Erythroblast (primary cell): ENCODE data around the gene PARP4.
"Not testable (repeated sequence)": the region's sequence is repeated elsewhere in the genome, so short reads cannot be mapped to it uniquely, and the experiment has no call there.

Experiments used
- DNase-seq, 2 experiments: peaks; one replicate each; lab custom pipeline; 2025; lab: John Stamatoyannopoulos, UW
- GATA1 ChIP-seq: IDR thresholded peaks from 2 replicates; pipeline ENCODE4 v1.6.1; 2011; ENCODE audit warnings: low read depth, mild to moderate bottlenecking, control low read depth, low read length, moderate library complexity
- POLR2A ChIP-seq: IDR thresholded peaks from 2 replicates; pipeline ENCODE4 v1.6.1; 2011; ENCODE audit warnings: mild to moderate bottlenecking, low read length

The PARP4 gene

DNA sequence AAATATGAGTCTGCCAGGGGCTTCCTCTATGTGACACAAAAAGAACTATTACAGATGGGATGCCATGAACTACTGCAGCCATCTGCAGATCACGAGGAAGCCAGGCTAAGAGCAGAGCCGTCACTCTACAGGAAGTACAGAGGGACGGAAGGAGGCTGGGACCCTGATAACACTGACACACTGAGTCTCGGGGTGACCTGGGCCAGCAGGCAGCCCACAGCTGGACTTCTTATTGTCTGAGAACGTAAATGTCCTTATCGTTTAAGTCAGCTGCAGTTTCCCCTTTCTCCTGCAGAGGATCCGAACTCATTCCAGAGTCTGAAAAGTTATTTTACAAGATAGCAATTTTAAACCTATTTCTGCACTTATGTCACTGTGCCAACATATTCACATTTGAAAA, 20.7 kb downstream of the PARP4 start:
- no peak for DNase-seq
- no peak for TF ChIP-seq GATA1
- no peak for TF ChIP-seq POLR2A

DNA sequence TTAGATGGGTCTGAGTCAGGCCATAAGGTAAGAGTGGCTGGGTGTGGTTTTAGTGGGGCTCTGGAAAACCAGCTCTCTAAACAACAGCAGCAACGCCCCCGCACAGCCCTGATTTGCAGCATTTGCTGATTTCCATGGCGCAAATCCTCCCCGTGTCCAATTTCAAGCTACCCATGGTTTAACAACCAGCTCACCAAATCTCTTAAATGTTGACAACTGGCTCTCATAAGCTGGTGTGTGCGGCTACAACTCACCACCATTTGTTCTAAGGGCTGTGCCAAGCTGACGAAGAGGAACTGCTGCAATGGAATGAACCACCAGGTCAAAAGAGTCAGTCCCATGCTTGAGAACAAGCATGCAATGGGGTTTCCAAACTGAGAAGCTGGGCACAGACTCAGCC, 22.9 kb downstream of the PARP4 start:
- DNase-seq: no peak
- TF ChIP-seq GATA1 (no peak), POLR2A (no peak)

DNA sequence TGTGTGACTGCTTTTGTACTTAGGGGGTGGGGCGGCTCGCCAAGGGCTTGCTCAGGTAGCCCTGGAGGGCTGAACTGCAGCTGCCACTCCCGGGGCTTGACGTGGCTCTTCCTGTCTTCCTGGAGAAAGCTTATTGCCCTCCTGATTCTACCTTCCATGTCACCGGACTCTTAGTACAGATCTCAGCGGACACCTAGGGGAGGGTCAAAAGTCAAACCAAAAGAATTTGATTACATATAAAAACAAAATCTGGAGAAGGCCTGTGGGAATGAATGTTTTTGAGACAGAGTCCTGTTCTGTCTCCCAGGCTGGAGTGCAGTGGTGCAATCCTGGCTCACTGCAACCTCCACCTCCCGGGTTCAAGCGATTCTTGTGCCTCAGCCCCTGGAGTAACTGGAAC, 24.5 kb downstream of the PARP4 start:
- not testable (repeated sequence) for DNase-seq

DNA sequence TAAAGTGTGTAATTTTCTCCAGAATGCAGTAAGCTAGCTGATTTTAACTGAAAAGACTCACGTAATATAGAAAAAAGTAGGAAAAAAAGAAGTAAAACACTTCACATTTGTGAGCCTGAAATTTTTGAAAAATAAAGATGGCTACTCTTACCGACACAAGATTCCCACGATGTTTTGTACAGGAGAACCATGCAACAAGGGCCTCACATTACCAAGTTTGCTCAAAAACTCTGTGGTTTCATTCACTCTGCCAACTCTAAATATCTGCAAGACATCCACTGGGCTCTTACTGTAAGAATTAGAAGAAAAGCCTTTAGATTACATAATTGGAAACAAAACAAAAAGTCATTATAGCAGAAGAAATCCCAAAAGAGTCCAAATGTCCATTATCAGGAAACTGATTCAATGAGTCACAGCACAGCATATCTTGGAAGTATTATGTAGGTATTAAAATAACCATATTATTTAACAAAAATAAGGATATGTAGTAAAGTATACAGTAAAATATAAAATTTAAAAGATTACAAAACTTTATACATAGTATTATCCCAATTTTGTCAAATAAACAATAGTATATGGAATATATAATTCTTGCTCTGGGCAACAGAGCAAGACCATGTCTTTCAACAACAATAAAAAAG, 26.4 kb downstream of the PARP4 start:
- not testable (repeated sequence) for DNase-seq

DNA sequence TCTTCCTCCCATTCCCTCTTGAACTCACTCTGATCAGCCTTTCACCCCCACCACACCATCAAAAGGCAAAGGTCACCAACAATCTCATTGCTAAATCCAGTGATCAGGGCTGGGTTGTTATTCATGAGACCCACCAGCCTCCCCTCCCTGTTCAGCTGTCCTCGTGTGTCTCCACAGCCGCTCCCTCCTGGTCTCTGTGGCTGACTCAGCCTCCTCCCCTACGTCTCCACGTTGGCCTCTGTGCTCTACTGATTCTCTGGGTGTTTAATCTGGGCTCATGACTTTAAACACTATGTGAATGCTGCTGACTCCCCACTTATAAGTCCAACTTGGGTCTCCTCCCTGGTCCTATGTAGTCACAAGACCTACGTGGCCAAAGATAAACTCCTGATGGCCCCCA, 38.9 kb downstream of the PARP4 start:
- TF ChIP-seq POLR2A (no peak), GATA1 (no peak)
- DNase-seq: no peak

DNA sequence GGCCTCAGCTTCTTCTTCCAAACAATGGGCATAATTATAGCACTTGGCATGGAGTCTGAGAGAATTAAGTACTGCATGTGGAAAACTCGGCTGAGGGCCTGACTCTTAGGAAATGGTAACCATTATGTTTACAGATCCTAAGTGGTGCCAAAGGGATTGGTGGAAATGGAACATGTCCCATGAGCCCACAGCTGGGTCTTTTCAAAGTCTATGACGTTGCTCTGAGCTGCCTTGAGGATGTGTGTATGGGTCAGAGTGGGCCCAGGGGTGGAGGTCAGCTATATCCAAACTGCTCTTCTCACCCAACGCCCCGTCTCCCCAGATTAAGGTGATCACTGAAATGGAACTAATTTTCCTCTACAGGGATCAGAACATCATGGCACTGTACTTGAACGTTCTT, 40.4 kb downstream of the PARP4 start:
- DNase-seq: not testable (repeated sequence)

DNA sequence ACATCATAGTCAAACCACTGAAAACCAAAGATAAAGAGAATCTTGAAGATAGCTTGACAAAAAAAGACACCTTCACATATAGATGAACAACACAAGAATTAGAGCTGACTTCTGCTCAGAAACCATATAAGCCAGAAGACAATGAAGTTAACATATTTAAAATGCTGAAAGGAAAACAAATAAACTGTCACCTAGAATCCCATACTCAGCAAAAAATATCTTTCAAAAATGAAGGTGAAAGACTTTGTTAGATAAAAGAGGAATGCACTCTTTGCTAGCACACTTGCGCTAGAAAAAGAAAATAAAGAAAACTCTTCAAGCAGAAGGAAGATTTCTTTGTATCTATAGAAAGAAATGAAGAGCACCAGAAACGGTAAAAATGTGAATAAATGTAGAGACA, 49.5 kb downstream of the PARP4 start:
- no peak for DNase-seq
- TF ChIP-seq POLR2A (no peak), GATA1 (no peak)

DNA sequence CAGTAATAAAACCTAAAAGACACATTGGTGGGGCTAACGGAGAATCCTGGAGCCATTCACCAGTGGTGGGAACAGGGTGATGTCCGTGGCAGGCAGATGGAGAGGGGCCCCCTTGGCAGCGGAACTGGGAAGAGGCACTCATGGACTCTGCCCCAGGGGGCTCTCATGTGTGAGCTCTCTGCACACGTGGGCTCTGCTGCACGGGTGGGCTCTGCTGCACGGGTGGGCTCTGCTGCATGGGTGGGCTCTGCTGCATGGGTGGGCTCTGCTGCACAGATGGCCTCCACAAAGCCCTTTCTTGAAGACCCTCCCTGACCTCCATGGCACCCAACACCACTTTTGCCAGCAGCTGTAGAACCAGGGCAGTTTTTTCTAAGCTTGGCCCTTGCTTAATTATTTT, 52.3 kb downstream of the PARP4 start:
- DNase-seq: no peak
- TF ChIP-seq POLR2A (no peak), GATA1 (no peak)

DNA sequence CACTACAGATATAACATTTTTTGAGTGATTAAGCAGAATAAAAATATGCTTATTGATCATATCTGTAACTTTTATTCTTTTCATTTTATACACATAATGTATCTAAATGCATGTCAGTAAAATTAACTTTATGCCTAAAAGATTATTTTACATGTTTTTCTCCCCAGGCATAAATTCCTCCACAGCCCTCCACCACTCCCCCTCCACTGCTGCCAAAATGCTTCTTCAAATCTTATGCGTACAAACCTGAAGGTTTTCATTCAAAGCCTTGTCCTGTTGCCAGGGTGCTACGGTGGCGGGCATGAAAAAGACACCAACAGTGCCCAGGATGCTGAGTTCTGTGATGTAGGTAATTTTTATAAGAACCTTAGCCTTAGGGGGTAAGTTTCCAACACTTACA, 52.9 kb downstream of the PARP4 start:
- no peak for DNase-seq
- TF ChIP-seq GATA1 (no peak), POLR2A (no peak)

DNA sequence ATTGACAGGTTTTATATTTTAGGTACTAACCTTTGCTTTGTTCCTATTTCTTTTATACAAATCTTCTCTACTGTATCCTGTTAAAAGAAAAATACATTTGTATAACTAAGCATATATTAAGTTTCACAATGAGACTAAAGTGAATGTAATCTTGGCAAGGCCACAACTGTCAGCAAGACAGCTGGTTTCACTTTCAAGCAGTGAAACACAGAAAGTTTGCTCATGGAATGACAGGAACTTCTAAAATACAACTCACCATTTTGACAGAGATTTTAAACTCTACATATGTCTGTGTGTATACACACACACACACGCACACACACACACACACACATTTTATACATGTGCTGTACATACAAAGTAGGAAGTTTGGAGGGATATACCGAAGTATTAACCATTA, 53.3 kb downstream of the PARP4 start:
- TF ChIP-seq GATA1 (no peak), POLR2A (no peak)
- peak in 1 of 2 experiments; percentile 4 for DNase-seq

DNA sequence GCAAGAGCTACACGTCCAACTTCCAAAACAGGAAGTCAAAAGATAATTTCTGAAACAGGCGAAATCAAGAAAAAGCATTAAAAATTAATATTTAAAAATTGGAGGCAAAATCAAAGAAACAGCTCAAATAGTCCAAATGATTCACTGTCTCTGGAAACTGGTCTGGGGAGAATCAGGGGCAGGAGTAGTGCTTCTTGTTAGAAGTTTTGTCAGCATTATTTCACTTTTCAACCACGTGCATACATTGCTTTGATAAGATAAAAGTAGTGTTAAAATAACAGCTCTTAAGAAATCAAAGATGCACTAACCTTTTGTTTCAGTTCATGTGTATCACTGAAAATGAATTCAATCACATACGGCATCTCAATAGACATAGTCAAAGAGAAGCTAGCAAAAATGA, 53.8 kb downstream of the PARP4 start:
- TF ChIP-seq GATA1 (no peak), POLR2A (no peak)
- no peak for DNase-seq

DNA sequence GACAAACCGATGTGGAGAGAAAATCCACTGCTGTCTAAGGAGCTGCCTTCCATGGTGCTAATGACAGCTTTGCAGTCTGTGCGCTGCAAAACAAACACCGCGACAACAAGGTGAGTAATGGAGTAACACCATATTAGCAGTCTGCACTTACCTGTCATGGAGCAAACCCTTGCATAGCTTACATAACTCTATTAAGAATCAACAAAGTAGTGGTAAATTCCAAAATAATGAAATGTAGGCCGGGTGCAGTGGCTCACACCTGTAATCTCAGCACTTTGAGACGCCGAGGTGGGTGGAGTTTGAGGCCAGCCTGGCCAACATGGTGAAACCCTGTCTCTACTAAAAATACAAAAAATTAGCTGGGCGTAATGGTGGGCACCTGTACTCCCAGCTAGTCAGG, 56.2 kb downstream of the PARP4 start:
- no peak for DNase-seq
- no peak for TF ChIP-seq GATA1
- TF ChIP-seq POLR2A: no peak

DNA sequence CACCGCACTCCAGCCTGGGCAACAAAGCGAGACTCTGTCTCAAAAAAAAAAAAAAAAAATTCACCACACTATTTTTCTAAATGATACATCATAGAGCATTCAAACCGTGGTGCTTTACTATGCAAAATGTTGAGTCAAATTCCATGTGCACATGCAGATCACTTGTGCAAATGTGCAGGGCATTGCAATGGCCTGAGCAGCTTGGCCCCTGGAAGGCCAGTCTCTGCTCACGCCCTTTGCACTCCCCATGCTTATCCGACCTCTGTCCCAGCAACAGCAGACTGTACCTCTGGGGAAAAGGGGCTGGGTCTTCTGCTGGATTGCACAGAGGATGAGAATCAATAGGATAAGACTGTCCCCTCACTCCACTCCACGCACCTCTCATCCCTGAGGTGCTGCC, 58.5 kb downstream of the PARP4 start:
- TF ChIP-seq GATA1 (no peak), POLR2A (no peak)
- DNase-seq: no peak

DNA sequence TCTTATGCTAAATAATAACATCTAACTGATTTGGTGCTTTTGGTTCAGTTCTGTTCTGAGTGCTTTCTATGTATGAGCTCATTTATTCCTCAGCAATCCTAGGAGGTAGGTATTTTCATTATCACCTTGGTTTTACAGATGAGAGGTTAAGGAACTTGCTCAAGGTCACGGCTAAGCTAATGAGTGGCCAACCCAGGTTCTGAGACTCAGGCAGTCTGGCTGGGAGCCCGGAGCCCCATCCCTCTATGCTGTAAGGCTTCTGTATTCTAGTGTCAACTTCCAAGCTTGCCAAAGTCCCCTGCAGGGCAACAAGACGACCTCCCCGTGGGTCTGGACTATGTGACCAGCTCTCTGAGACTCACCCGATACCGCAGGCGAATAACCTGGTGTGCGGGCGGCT, 60.5 kb downstream of the PARP4 start:
- DNase-seq: no peak
- TF ChIP-seq POLR2A: no peak
- no peak for TF ChIP-seq GATA1

DNA sequence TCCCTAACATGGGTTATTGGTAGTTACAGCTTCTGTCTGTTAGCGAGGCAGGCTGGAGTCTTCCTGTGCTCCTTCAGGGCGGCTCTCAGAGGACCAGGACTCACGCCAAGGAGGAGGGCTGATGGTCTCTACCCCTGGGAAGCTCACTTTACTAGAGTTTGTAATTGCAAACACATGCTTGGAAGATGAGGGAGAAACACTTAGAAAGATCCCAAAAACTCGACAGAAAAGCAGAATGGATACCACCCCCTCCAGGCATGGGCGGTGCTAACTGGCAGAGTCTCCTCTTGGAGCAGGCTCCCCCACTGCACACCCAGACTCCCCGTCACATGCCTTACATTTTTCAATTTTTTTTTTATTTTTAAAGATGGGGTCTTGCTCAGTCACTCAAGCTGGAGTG, 62.0 kb downstream of the PARP4 start:
- no peak for TF ChIP-seq GATA1
- no peak for TF ChIP-seq POLR2A
- no peak for DNase-seq

DNA sequence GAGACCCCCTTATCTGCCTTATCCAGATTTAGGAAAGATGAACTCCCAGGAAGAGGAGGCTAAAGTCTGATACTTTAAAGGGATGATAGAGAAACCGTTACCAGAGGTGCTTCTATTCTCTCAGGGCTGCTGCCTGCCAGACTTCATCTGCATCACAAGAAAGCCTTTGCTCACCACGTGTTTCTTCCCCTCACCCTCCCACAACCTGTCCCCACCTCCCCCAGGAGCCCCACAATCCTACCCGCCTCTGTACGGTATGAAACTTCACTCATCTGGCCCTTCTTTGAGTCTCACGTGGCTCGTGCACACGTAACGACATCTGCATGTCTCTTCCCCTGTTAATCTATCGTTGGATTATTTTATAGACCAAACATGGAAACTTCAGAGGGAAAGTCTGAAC, 67.7 kb downstream of the PARP4 start:
- DNase-seq: not testable (repeated sequence)

DNA sequence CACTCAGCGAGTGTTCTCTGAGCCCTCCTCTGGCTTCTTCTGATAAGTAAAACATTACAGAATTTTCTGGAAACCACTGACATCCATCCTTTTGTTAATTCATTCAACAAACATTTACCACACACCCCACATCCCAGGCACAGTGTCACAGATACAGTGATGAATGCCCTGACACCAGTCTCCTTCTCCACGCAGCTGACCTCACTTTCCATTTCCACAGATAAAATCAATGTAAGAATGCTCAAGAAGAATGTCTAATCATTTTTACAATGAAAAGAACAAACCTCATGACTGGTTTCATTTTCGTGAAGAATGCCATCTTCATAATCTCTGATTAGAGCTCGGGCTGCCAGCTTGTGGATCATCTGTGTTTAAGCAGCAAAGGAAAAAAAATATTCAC, 69.2 kb downstream of the PARP4 start:
- DNase-seq: no peak
- no peak for TF ChIP-seq GATA1

DNA sequence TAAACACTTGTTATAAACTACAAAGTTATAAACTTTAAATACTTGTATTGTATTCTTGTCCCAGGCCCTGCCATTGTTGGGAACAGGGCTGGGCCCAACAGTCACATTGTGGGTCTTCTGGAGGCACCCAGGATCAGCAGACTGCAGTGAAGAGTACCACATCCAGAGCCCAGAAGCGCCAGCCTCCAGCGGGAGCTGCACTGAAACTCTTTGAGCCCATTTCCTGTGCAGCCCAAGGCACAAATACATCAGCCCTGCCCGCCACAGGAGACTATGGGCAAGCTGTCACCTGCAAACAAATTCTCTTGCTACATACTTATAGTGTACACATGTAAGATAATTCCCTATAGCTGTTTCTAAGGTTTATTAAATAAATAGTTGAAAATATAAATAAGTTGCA, 86.5 kb downstream of the PARP4 start:
- not testable (repeated sequence) for DNase-seq

DNA sequence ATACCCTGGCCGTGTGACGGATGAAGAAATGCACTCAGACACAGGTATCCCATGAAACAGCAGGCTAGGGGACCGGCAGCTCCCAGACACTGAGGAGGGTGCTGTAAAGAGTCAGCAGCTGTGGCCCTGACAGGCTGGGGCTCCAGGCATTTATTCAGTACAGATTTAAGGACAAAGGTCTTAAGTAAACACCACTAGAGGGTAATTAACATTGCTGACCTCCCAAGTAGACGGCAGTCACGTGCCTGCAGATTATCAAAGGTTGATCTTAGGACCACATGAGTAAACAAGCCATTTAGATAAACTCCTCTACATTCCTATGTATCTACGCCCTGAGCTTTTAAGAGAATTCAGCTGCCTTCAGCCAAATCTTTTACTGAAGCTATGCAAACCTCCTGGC, 92.9 kb downstream of the PARP4 start:
- not testable (repeated sequence) for DNase-seq
